Endodermal cell (in vitro differentiated cells): ENCODE measurements around the gene PTPRC. TPM values are rescaled to one million over a fixed set of nuclear protein-coding genes. Genes with fewer than 3 reads are reported as not detected.

Source experiments
- DNase-seq: peaks from one replicate; pipeline ENCODE4 v3.0.0-alpha.2; 2017
- H3K27ac ChIP-seq: 2 replicates; pipeline ENCODE4 v1.5.1; 2013; ENCODE audit warnings: mild to moderate bottlenecking, low read depth, low read length, moderate library complexity
- H3K27me3 ChIP-seq: 2 replicates; pipeline ENCODE4 v1.6.1; 2013; ENCODE audit warnings: mild to moderate bottlenecking, low read length, moderate library complexity; ENCODE audit not compliant: insufficient read depth, control insufficient read depth, poor library complexity, severe bottlenecking
- H3K36me3 ChIP-seq: 2 replicates; pipeline ENCODE4 v1.7.0; 2013; ENCODE audit warnings: mild to moderate bottlenecking, low read length, moderate library complexity; ENCODE audit not compliant: control insufficient read depth, insufficient read depth
- H3K4me1 ChIP-seq: one replicate; pipeline ENCODE4 v1.7.0; 2013; ENCODE audit warnings: low read length; ENCODE audit not compliant: control insufficient read depth, insufficient read depth
- H3K4me3 ChIP-seq: 2 replicates; pipeline ENCODE4 v1.5.1; 2013; ENCODE audit warnings: mild to moderate bottlenecking, low read length, moderate library complexity
- H3K9ac ChIP-seq: 2 replicates; pipeline ENCODE4 v1.6.1; 2013; ENCODE audit warnings: mild to moderate bottlenecking, low read length, moderate library complexity; ENCODE audit not compliant: poor library complexity, severe bottlenecking; ENCODE audit errors: extremely low read depth
- H3K9me3 ChIP-seq: 2 replicates; pipeline ENCODE4 v1.6.1; 2013; ENCODE audit warnings: mild to moderate bottlenecking, low read length, moderate library complexity; ENCODE audit not compliant: control insufficient read depth
- H3K27ac Mint-ChIP-seq: 2 replicates; pipeline ENCODE4 v1.8.0; 2020; ENCODE audit warnings: mixed read lengths
- H3K27me3 Mint-ChIP-seq: 2 replicates; pipeline ENCODE4 v1.8.0; 2021; ENCODE audit warnings: mild to moderate bottlenecking, mixed read lengths; ENCODE audit not compliant: insufficient read depth
- H3K36me3 Mint-ChIP-seq: 2 replicates; pipeline ENCODE4 v1.8.0; 2020; ENCODE audit warnings: low read depth, mixed read lengths
- H3K4me1 Mint-ChIP-seq: 2 replicates; pipeline ENCODE4 v1.8.0; 2020; ENCODE audit warnings: mixed read lengths
- H3K4me3 Mint-ChIP-seq: 2 replicates; pipeline ENCODE4 v1.8.0; 2020; ENCODE audit warnings: mild to moderate bottlenecking, moderate library complexity, mixed read lengths
- H3K9me3 Mint-ChIP-seq: 2 replicates; pipeline ENCODE4 v1.8.0; 2020; ENCODE audit warnings: mild to moderate bottlenecking, mixed read lengths
- CTCF ChIP-seq: fragments of 200-600 bp; sonication (generic); conservative IDR thresholded peaks from 2 replicates; pipeline ENCODE4 v1.5.0; 2021; ENCODE audit warnings: antibody characterized with exemption, mild to moderate bottlenecking
- WGBS, 2 experiments: methylation state at CpG; one replicate each; pipeline versions ENCODE4 v1.1.5 to v1.1.7; 2013; ENCODE audit warnings: missing lambda C conversion rate in 2 of 2, mixed read lengths in 1 of 2; ENCODE audit not compliant: insufficient coverage in 1 of 2, insufficient read length in 1 of 2; 5-methylcytosine and 5-hydroxymethylcytosine counted together
- total RNA-seq, 2 donors: library from RNA; stranded (reverse); fragmentation: NEBNext Ultra II Directional in 1 of 2; extraction: Animal tissue kit (Norgen Biotek cat#: 25700) in 1 of 2; gene quantifications; 2 replicates in 1 of 2; 3 replicates in 1 of 2; pipeline ENCODE4 v1.2.1, GENCODE V29; 2021

Gene PTPRC
- total RNA-seq, 2 donors from 2014 or later = 0.11 TPM; not detected in 1

- Mint-ChIP-seq H3K4me3 (no peak overlapping the region), H3K27ac (no peak overlapping the region), H3K4me1 (peaks cover 2% of the 10 kb centered on the region), H3K9me3 (no peaks in the 10 kb centered on the region), H3K27me3 (no peaks in the 10 kb centered on the region), H3K36me3 (no peaks in the 10 kb centered on the region)
- Histone ChIP-seq H3K9ac (no peak overlapping the region), H3K4me1 (no peaks in the 10 kb centered on the region), H3K4me3 (no peak overlapping the region), H3K9me3 (no peaks in the 10 kb centered on the region), H3K27me3 (no peaks in the 10 kb centered on the region), H3K36me3 (no peaks in the 10 kb centered on the region), H3K27ac (no peak overlapping the region)
- no peak for TF ChIP-seq CTCF
- no peak for DNase-seq
Observed at GRCh38 chr1:198725090-198725489, 86.2 kb downstream of the PTPRC start.

- no peaks in the 10 kb centered on the region for H3K9me3 Mint-ChIP-seq
- Histone ChIP-seq H3K36me3 (no peaks in the 10 kb centered on the region), H3K9ac (no peak overlapping the region), H3K27me3 (no peaks in the 10 kb centered on the region), H3K27ac (no peak overlapping the region), H3K4me1 (no peaks in the 10 kb centered on the region), H3K4me3 (no peak overlapping the region), H3K9me3 (no peaks in the 10 kb centered on the region)
- H3K4me3 Mint-ChIP-seq = no peak overlapping the region
- TF ChIP-seq CTCF = no peak
- DNase-seq = no peak
- peaks cover 2% of the 10 kb centered on the region for H3K4me1 Mint-ChIP-seq
- no peaks in the 10 kb centered on the region for H3K27me3 Mint-ChIP-seq
- no peaks in the 10 kb centered on the region for H3K36me3 Mint-ChIP-seq
- no peak overlapping the region for H3K27ac Mint-ChIP-seq
Observed at GRCh38 chr1:198726455-198726854, 87.6 kb downstream of the PTPRC start.

- DNase-seq = no peak
- Histone ChIP-seq H3K36me3 (no peaks in the 10 kb centered on the region), H3K27me3 (no peaks in the 10 kb centered on the region), H3K27ac (no peak overlapping the region), H3K9ac (no peak overlapping the region), H3K9me3 (no peaks in the 10 kb centered on the region), H3K4me1 (no peaks in the 10 kb centered on the region), H3K4me3 (no peak overlapping the region)
- no peaks in the 10 kb centered on the region for H3K27me3 Mint-ChIP-seq
- peaks cover 2% of the 10 kb centered on the region for H3K4me1 Mint-ChIP-seq
- H3K27ac Mint-ChIP-seq = no peak overlapping the region
- H3K36me3 Mint-ChIP-seq = no peaks in the 10 kb centered on the region
- H3K4me3 Mint-ChIP-seq = no peak overlapping the region
- TF ChIP-seq CTCF = no peak
- 89 to 95% methylated on average over 1 to 5 of the region's 5 CpGs for WGBS, 2 experiments
- H3K9me3 Mint-ChIP-seq = no peaks in the 10 kb centered on the region
Observed at GRCh38 chr1:198729195-198729863, 90.5 kb downstream of the PTPRC start.
